IPS DF 6.9 (cell line): ENCODE data around the gene TMEM259.

ENCODE experiments used
- DNase-seq: peaks from one replicate; pipeline ENCODE4 v3.0.0-alpha.2; 2013; ENCODE audit warnings: low read depth, low spot score
- H3K27ac ChIP-seq: one replicate; pipeline ENCODE4 v1.5.1; 2013; ENCODE audit warnings: low read length, control low read depth
- H3K27me3 ChIP-seq: 2 replicates; pipeline ENCODE4 v1.6.1; 2013; ENCODE audit warnings: mild to moderate bottlenecking, low read length; ENCODE audit not compliant: control insufficient read depth, insufficient read depth
- H3K36me3 ChIP-seq: 2 replicates; pipeline ENCODE4 v1.6.1; 2013; ENCODE audit warnings: low read length; ENCODE audit not compliant: control insufficient read depth, insufficient read depth
- H3K4me1 ChIP-seq: 2 replicates; pipeline ENCODE4 v1.6.1; 2013; ENCODE audit warnings: low read length; ENCODE audit not compliant: control insufficient read depth, insufficient read depth
- H3K4me3 ChIP-seq: 2 replicates; pipeline ENCODE4 v1.5.1; 2013; ENCODE audit warnings: mild to moderate bottlenecking, low read length
- H3K9me3 ChIP-seq: 2 replicates; pipeline ENCODE4 v1.6.1; 2013; ENCODE audit warnings: low read length, inconsistent platforms; ENCODE audit not compliant: control insufficient read depth, insufficient read depth
- WGBS: extraction: QIAGEN DNeasy Blood & Tissue Kit; methylation state at CpG from one replicate; pipeline ENCODE4 v1.1.7; 2013; ENCODE audit warnings: mixed read lengths, missing lambda C conversion rate; ENCODE audit not compliant: insufficient read length, insufficient coverage; 5-methylcytosine and 5-hydroxymethylcytosine counted together

Gene TMEM259

DNA sequence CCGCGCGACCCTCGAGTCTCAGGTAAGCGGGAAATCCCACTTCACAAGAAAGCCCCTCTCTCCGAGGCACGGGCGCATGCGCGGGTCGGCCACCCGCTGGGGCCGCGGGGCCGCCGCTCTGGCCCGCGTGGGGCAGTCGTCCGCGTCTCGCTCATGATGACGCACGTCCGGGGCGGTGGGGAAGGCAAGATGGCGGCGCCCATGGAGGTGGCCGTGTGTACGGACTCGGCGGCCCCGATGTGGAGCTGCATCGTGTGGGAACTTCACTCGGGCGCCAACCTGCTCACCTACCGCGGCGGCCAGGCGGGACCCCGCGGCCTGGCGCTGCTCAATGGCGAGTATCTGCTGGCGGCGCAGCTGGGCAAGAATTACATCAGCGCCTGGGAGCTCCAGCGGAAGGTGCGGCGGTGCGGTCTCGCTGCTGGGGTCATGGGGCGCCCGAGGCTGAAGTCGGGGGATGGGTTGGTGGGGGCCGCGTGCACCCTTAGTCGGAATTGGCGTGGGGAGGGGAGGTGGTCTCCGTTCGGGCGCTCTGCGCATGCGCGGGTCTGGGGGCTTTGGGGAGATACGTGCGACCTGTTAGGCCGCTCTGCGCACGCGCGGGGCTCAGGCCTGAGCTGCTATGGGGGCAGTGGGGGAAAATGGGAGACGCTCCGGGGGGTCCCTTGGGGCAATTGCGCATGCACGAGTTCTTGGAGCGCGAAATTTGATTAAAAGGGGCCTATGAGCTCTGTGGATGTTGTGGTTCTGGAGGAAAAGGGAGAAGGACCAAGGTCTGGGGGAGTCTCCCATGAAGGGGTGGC, 36.6 kb downstream of the TMEM259 start, which contains the start of gene WDR18:
Gene WDR18 (plus strand): TSS at position 181 of the 803 bp plus-strand sequence. CDS start 9 bp downstream, at position 190.
- H3K27me3 ChIP-seq, result no peaks in the 10 kb centered on the region
- H3K27ac ChIP-seq, result no peak within 1 kb of the TSS
- DNase-seq, result peak; percentile 61
- H3K4me3 ChIP-seq, result peak within 1 kb of the TSS; percentile 95
- peaks cover 9% of the 10 kb centered on the region; the same call in 1 of the 2 replicates for H3K36me3 ChIP-seq
- WGBS, result no CpG with 5 or more reads among the region's 78 CpGs
- H3K9me3 ChIP-seq, result no peaks in the 10 kb centered on the region
- peaks cover 6% of the 10 kb centered on the region; the same call in 1 of the 2 replicates for H3K4me1 ChIP-seq

DNA sequence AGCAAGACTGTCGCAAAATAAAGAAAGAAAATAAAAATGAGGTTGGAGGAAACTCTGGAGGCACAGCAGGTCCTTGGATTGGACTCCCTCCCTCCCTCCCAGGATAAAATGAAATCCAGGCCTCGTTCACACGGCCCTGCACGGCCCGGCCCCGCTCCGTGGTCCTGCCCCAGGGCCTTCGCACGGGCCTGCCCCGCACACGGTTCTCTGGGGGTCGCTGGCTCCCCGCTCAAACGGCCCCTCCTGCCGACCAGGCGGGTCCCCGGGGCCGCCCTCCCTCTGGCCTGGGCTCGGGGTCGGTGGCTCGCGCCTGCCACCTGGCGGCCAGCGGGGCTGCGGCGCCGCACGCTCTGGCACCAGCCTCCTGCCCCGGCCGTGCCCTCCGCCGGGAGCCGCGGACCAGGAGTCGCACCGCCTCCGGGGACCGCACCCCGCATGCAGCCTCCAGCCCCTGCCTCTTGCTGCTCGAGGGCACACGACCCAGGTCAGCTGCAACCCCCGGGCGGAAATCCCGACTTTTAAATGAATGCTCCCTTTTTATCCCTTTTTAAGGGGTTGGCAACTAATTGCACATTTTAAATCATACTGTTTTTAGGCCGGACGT, 38.3 kb downstream of the TMEM259 start:
- Histone ChIP-seq H3K9me3 (no peaks in the 10 kb centered on the region), H3K27me3 (no peaks in the 10 kb centered on the region), H3K27ac (no peak overlapping the region), H3K4me1 (peaks cover 6% of the 10 kb centered on the region; the same call in 1 of the 2 replicates), H3K4me3 (no peak overlapping the region; the same call in 1 of the 2 replicates), H3K36me3 (peaks cover 3% of the 10 kb centered on the region; the same call in 1 of the 2 replicates)
- no CpG with 5 or more reads among the region's 46 CpGs for WGBS
- peak; percentile 63 for DNase-seq

DNA sequence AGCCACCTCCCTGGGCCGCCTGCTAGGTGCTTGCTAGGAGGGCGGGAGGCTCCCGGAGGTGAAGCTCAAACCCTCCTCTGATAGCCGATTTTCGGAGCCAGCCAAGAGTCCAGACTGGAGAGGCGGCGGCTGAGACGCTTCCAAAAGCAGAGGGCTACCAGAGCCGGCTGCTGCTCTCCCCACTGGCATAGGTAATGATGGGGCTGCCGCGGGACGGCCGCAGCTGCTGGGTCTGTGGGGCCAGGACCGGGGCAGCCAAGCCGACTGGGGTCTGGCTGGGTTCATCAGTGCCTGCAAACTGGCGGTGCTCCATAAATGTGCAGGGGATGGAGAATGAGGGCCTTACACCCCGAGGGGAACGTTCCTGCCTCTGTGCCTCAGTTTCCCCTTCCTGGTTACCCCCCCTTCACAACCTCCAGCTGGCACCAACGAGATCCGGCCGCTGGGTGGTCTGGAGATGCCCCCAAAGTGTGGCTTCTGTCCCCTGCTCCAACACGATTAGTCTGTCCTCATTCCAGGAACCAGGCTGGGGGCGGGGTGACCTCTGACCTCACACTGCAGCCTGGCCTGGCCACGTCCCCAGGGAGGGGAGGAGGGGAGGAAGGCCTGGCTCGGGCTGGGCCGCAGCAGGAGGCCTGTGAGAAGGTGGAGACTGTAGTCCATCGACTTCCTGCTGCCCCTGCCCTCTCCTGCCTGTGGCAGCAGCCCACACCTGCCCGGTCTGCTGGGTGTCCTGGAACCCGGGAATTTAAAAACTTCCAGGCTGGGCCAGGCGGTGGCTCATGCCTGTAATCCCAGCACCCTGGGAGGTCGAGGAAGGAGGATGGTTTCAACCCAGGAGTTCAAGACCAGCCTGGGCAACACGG, 40.6 kb downstream of the TMEM259 start:
- Histone ChIP-seq H3K36me3 (no peaks in the 10 kb centered on the region; the same call in 1 of the 2 replicates), H3K4me1 (peaks cover 6% of the 10 kb centered on the region; the same call in 1 of the 2 replicates), H3K27ac (no peak overlapping the region), H3K27me3 (no peaks in the 10 kb centered on the region), H3K4me3 (no peak overlapping the region), H3K9me3 (no peaks in the 10 kb centered on the region)
- no peak for DNase-seq
- no CpG with 5 or more reads among the region's 32 CpGs for WGBS

DNA sequence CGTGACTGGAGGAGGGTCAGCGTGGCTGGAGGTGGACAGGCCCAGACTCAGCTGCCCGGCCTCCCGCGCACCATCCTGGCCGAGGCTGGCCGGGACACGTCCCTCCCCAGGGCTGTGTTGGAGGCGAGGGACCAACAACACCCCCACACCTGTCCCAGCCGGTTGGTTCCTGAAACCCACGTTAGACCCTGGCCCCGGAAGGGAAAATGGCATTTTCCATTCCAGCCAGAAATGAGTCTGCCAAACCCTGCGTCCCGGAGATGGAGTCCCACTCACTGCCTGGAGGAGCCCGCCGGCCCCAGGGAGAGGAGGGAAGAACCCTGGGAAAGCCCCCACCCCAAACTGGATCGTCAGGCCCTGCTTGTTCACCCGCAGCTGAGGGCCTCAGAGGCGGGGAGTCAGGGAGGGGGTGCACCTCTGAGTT, 41.6 kb downstream of the TMEM259 start:
- WGBS, result no CpG with 5 or more reads among the region's 19 CpGs
- H3K9me3 ChIP-seq, result no peaks in the 10 kb centered on the region
- no peak overlapping the region for H3K4me3 ChIP-seq
- no peaks in the 10 kb centered on the region; the same call in 1 of the 2 replicates for H3K36me3 ChIP-seq
- no peak for DNase-seq
- no peaks in the 10 kb centered on the region for H3K27me3 ChIP-seq
- no peak overlapping the region for H3K27ac ChIP-seq
- H3K4me1 ChIP-seq, result peaks cover 6% of the 10 kb centered on the region; the same call in 1 of the 2 replicates

DNA sequence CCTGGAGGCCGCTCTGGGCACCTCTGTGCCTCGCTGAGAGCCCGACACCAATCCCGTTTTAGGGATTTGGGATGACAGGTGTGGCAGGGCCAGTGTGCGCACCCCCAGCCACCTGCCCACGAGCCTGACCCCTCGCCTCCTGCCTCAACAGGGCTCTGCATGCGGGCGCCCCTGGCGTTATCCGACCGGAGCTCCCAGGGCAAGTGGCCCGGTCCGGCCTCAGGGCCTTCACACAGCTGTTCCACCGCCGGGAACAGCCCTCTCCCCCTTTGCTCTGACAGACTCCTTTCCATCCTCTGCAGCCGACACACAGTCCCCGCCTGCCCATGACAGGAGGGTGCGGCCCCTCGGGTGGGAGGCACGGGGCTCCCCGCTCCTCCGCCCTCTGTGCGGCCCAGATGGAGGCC, 43.9 kb downstream of the TMEM259 start:
- no peak for DNase-seq
- H3K9me3 ChIP-seq, result no peaks in the 10 kb centered on the region
- no peak overlapping the region for H3K4me3 ChIP-seq
- peaks cover 3% of the 10 kb centered on the region for H3K36me3 ChIP-seq
- WGBS, result no CpG with 5 or more reads among the region's 24 CpGs
- peaks cover 6% of the 10 kb centered on the region; the same call in 1 of the 2 replicates for H3K4me1 ChIP-seq
- H3K27ac ChIP-seq, result no peak overlapping the region
- H3K27me3 ChIP-seq, result no peaks in the 10 kb centered on the region

DNA sequence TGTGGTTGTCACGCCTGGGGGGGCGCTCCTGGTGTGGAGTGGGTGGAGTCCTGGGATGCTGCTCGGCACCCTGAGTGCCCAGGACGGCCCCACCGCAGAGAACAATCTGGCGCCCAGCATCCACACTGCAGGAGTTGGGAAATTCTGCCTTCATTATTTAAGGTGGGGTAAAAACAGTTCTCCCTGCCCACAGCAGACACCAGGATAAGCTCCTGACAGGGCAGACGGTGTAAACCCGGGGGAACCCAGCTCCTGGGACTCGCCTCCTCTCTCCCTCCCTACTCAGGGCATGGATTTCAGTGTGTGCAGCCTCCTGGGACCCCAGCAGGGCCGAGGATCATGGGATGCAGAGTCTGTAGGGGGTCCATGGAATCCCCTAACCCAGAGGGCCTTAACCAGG, 44.4 kb downstream of the TMEM259 start:
- DNase-seq, result no peak
- WGBS, result no CpG with 5 or more reads among the region's 10 CpGs
- H3K27ac ChIP-seq, result no peak overlapping the region
- no peak overlapping the region for H3K4me3 ChIP-seq
- H3K4me1 ChIP-seq, result peaks cover 6% of the 10 kb centered on the region; the same call in 1 of the 2 replicates
- no peaks in the 10 kb centered on the region for H3K27me3 ChIP-seq
- peaks cover 3% of the 10 kb centered on the region for H3K36me3 ChIP-seq
- no peaks in the 10 kb centered on the region for H3K9me3 ChIP-seq

DNA sequence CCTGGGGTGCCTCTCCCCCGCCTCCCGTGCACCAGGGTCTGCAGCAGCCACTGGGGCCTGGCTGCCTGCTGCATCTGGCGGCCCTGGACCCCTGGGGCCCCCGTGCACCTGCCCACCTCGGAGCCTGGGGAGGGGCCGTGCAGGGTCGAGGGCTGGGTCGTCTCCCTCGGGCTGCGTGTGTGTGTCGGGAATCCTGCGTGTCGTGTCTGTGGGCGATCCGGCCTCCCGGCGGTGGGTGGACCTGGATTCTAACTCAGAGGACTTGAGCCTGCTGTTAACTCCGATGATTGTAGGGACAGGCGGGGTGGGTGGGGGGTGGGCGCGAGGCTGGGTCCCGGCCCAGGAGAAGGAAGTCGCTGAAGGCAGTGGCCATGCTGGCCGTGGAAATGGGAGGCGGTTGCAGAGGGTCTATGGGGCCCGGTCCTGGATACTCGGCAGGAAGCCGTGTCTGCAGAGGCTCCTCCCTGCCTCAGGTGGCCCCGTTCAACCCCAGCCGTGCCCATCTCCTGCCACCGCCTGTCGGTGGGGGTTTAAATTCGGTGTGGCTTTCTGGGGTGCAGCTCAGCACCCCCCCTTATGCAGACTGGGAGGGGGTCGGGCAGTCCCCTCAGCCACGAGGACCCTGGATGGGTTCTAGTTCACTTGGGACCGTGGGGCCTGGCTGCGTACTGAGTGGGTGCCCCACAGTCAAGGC, 46.2 kb downstream of the TMEM259 start:
- DNase-seq, result no peak
- no peaks in the 10 kb centered on the region; the same call in 1 of the 2 replicates for H3K9me3 ChIP-seq
- no peak overlapping the region for H3K27ac ChIP-seq
- H3K4me3 ChIP-seq, result no peak overlapping the region
- no CpG with 5 or more reads among the region's 37 CpGs for WGBS
- H3K27me3 ChIP-seq, result no peaks in the 10 kb centered on the region
- H3K36me3 ChIP-seq, result peaks cover 7% of the 10 kb centered on the region
- 0 out of 2 replicates have a peak, but pooled peaks cover 2% of the 10 kb centered on the region for H3K4me1 ChIP-seq

DNA sequence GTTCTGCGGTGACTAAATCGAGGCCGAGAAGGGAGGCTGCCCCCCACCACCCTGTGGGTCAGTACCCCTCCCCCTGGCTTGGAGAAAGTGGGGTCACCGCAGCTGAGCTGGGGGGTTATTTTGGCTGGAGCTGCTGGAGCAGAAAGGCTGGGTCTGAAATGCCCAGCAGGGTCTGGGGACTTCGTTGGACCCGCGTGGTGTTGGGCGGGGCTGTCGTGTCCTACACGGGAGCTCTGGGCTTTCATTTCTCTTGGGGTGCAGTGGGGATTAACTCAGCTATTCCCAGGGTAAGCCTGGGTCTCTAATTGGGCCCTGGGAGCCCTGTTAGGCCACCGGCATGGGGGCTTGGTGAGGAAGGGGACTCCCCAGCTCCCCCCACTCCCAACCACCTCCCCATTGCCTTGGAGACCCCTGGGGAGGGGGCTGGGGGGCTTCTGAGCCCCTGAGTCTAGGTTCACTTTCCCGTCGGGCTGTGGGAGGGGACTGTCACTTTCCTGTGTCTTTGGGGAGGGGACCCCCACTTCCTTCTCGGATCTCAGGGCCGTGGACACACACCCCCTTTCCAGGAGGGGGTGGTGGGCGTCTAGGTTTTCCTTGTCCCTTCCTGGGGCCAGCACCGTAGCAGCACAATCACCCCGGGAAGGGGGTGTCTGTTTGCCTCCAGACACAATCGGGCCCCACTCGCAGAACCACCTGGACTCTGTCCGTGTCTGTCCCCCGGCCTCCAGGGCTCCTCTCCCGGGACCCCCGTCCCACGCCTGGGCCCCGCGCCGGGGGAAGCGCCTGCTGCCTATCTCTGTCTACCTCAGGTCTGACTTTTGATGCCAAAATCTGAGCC, 47.0 kb downstream of the TMEM259 start:
- H3K27ac ChIP-seq, result no peak overlapping the region
- H3K9me3 ChIP-seq, result no peaks in the 10 kb centered on the region; the same call in 1 of the 2 replicates
- DNase-seq, result no peak
- no CpG with 5 or more reads among the region's 29 CpGs for WGBS
- H3K4me3 ChIP-seq, result no peak overlapping the region
- peaks cover 7% of the 10 kb centered on the region for H3K36me3 ChIP-seq
- H3K27me3 ChIP-seq, result no peaks in the 10 kb centered on the region
- H3K4me1 ChIP-seq, result no peaks in the 10 kb centered on the region

DNA sequence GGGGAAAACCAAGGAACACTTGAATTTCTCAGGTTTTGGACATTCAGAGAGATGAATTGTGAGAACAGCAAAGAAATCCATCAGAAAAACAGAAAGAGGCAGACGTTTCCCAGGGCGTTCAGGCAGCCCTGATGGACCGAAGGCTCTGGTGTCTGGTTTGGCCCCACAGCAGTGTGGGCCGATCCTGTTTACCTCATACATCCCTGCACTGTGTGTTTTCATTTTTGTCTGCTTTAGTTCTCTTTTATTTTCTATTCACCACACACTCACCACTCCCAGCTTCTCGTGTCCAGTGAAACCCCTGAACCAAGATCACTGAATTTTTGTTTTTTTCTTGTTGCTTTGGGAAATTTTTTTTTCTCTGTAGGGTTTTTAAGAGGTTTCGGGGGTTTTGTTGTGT, 48.6 kb downstream of the TMEM259 start:
- no peaks in the 10 kb centered on the region; the same call in 1 of the 2 replicates for H3K9me3 ChIP-seq
- WGBS, result no CpG with 5 or more reads among the region's 6 CpGs
- H3K4me1 ChIP-seq, result no peaks in the 10 kb centered on the region
- no peak overlapping the region for H3K27ac ChIP-seq
- H3K27me3 ChIP-seq, result no peaks in the 10 kb centered on the region
- H3K36me3 ChIP-seq, result peaks cover 14% of the 10 kb centered on the region
- no peak overlapping the region for H3K4me3 ChIP-seq
- DNase-seq, result no peak
